ENCODE results near the gene ERI3. TPM values are rescaled to one million over a fixed set of nuclear protein-coding genes. Genes with fewer than 3 reads are reported as not detected.

Gene ERI3
- total and polyA plus RNA-seq, 9 of the 15 experiments (the other 6 are each of a cell fraction or from before 2014, with no cell fraction given), result 47.8 to 93.4 (median 67.2) TPM

- 39% methylated on average over 6 of the region's 6 CpGs for WGBS (ENCODE audit: insufficient coverage, low coverage, missing lambda C conversion rate)
- TF ChIP-seq ZNF140 (CRISPR knock-in tag; IDR thresholded peaks at IDR 0.05), result no peak
- TF ChIP-seq CBX1 (IDR thresholded peaks at IDR 0.05; ENCODE audit: low read depth), result no peak
- TF ChIP-seq SRSF9 (IDR thresholded peaks at IDR 0.05; ENCODE audit: borderline replicate concordance, low read depth, low read length), result no peak
- TF ChIP-seq MTA2 (IDR thresholded peaks at IDR 0.05; ENCODE audit: low read depth), result no peak
- no peak for TF ChIP-seq SETDB1 (IDR thresholded peaks at IDR 0.05; ENCODE audit: low read length)
- no peak for TF ChIP-seq MCM2 (IDR thresholded peaks at IDR 0.05; ENCODE audit: low read depth)
- no peak for TF ChIP-seq NKRF (IDR thresholded peaks at IDR 0.05; ENCODE audit: borderline replicate concordance)
- TF ChIP-seq HOXB6 (CRISPR knock-in tag; IDR thresholded peaks at IDR 0.05; ENCODE audit: borderline replicate concordance), result no peak
- no peak for TF ChIP-seq AFF1 (IDR thresholded peaks at IDR 0.05; ENCODE audit: low read depth in 1 of 2, partially characterized antibody in 2 of 2)
- TF ChIP-seq BRF1 (IDR thresholded peaks at IDR 0.05; ENCODE audit: borderline replicate concordance, extremely low read depth, insufficient read length), result no peak
- no peak for TF ChIP-seq SLC30A9 (CRISPR knock-in tag; IDR thresholded peaks at IDR 0.05)
- DNase-seq (ENCODE audit: extremely low read depth in 1 of 4, low spot score in 3 of 4) (no peak), ATAC-seq (no peak), FAIRE-seq (no peak)
- no peak overlapping the region for H3K27ac ChIP-seq (ENCODE audit: extremely low read depth, low read depth, low read length)
- 0 out of 2 replicates have a peak, but pooled peaks cover 8% of the 10 kb centered on the region for H4K20me1 ChIP-seq (replicated peaks; ENCODE audit: control insufficient read depth, insufficient read depth, low read length)
- H3K79me2 ChIP-seq (ENCODE audit: control insufficient read depth, insufficient read depth, low read length), result no peaks in the 10 kb centered on the region
- no peak overlapping the region for H2AFZ ChIP-seq (ENCODE audit: low read depth, low read length)
- in situ Hi-C loops (cut with MboI), result no loop called here
- H3K9ac ChIP-seq (ENCODE audit: insufficient read depth in 1 of 2, low read depth in 2 of 2, low read length in 2 of 2), result no peak overlapping the region
- H3K9me3 ChIP-seq (replicated peaks; ENCODE audit: control insufficient read depth, insufficient read depth, low read depth, low read length), result no peaks in the 10 kb centered on the region
- peaks cover 5% of the 10 kb centered on the region; the same call in 2 of the 3 replicates for H3K36me3 ChIP-seq (ENCODE audit: control insufficient read depth, insufficient read depth, low read length)
- H3K9me1 ChIP-seq (ENCODE audit: control insufficient read depth, insufficient read depth, low read length), result peaks cover 15% of the 10 kb centered on the region
- intact Hi-C loops (cut with micrococcal nuclease), result no loop called here
- no TSS peak for BruUV-seq (replicated peaks)
- CTCF ChIA-PET (ENCODE audit: low intra/inter-chr PET ratio), result no interaction called here
- no peak overlapping the region for H3K4me2 ChIP-seq (ENCODE audit: insufficient read depth, low read length)
- H3K4me1 ChIP-seq (replicated peaks in 1 of 2; ENCODE audit: control insufficient read depth in 2 of 2, insufficient read depth in 2 of 2, low read length in 2 of 2), result peaks cover 5% of the 10 kb centered on the region in 2 experiments; a peak in 3 of 5 replicates
- H3K27me3 ChIP-seq (ENCODE audit: control insufficient read depth in 2 of 2, insufficient read depth in 2 of 2, low read length in 2 of 2), result no peaks in the 10 kb centered on the region
- no peak overlapping the region for H3K4me3 ChIP-seq
- POLR2A ChIA-PET, result interaction anchor here (0.8 to 2.4 kb wide), 4 partner anchors 14 to 398 kb away, joined by 3 to 9 read pairs (median 4); no protein-coding TSS in a partner anchor
Observed at GRCh38 chr1:44270686-44271628, 84.1 kb downstream of the ERI3 start.
